NCI-H524 (cell line): ENCODE data around the gene BNIP3.
A peak's percentile ranks its signal among the peaks of the same experiment; 100 is the strongest.

ENCODE experiments used
- DNase-seq, 2 experiments: peaks; one replicate each; lab custom pipeline; 2025; lab: John Stamatoyannopoulos, UW

BNIP3 gene, protein sequence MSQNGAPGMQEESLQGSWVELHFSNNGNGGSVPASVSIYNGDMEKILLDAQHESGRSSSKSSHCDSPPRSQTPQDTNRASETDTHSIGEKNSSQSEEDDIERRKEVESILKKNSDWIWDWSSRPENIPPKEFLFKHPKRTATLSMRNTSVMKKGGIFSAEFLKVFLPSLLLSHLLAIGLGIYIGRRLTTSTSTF

GRCh38 chr10:131981429-131982184 is at the start of gene BNIP3:
Gene BNIP3, minus strand, starts transcription at chr10:131981923. Its CDS starts 117 bp downstream, at chr10:131981806.
- peak; percentile 64 to 80 for DNase-seq

- peak in 1 of 2 experiments; percentile 9 for DNase-seq
Measured at GRCh38 chr10:132030898-132031463, 49.3 kb upstream of the BNIP3 start.

DNA sequence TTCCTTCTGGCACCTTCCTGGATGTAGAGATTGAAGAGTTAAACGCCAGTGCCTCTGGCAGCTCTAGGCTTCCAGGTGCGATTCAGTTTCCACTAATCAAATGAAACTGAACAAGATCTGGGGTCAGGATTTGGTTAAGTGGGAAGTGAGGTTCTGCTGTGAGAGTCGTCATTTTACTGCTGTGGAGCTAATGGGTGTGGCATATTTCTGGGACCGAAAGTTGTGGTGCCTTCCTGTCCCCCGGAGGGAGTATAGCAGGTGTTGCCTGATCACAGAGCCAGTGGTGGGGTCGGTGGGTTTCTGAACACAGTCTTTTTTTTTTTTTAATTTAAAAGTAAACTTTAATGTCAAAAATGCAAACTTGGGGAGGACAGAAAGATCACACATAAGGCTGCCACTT is 47.0 kb upstream of the BNIP3 start:
- DNase-seq, result no peak

DNA sequence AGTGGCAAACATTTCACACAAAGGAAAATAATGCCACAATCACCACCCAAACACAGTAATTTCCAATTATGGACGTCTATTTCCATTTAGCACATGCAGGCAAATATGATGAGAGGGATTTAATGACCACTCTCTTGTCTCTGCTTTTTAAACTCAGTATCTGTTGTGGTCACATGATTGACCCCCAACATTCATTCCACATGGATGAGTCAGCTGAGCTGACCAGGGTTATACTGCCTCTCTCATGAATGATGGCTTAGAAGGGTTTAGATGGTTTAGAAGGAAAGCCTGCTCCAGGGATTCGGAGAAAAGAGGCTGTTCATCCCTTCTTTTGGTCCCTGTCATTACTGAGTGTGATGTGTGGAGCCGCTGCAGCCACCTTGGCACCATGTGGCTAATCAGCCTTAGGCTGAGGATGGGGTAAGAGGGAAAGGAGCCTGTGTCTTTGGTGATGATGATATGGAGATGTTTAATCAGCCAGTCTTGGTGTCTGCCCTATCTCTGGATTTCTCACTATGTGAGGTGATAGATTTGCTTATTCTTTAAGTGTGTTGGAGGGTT is 45.8 kb upstream of the BNIP3 start:
- DNase-seq, result no peak

DNA sequence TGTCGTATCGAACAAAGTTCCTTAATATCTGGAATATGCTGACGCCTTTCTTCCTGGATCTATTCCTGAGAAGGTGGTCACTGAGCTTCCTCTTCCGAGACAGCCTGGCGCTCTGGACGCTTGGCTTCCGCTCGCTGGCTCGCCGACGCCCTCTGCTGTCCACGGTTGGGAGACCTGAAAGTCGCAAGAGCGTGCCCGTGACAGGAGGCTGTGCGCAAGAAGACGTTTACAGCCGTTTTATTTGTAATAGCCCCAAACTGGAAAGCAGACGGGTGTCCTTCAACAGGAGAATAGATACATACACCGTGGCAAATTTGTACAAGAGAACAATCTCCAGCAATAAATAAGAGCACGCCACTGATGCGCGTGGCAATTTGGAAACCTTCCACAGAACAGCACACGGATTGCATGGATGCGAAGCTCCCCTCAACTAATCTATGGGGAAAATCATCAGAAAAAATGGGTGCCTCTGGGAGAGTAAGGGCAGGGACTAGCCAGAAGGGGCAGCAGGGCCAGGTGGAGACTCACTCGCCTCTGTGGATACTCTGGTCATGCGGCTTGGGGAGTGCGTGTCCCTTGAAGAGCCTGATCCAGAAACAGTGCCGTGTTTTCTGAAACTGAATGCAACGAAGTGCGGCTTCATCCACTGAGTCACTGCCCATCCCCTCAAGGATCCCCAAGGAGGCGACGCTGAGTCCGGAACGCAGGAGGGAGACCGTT is 41.5 kb upstream of the BNIP3 start:
- DNase-seq, result peak in 1 of 2 experiments; percentile 48

DNA sequence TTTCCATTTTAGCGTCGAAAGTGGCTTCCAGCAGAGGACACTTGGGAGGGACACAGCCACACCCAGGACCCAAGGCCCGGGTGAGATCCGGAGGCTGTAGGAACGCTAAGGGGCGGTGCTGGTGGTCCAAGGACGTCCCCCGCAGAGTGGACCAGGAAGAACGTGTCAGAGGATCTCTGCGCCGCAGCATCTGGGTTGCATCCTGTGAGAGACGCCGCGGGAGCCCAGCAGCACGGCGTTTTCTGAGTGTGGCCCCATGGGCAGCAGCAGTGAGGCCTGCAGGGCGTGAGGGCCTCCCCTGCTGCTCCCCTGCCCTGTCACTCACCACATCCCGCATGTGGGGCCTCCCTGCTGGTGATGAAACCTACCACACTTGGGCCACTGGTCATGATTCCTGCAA is 40.5 kb upstream of the BNIP3 start:
- DNase-seq, result no peak

- no peak for DNase-seq
Measured at GRCh38 chr10:132021504-132022143, 39.9 kb upstream of the BNIP3 start.

DNA sequence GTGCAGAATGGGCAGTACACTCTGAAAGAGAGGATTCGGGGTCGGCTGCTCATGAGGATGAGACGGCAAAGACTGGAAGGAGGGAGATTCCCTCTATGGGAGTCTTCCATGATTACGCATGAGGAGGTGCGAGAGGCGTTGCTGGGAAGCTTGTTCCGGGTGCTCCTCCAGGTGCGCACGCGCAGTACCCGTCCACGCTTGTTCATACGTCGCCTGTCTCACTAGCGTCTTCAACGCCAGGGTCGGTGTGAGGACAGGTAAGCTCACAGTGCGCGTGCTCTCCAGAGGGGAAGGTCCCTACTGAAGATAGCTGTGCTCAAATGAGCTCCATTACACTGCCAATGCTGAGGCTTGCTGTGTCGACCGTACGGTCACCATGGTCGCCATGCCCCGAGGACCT is 39.3 kb upstream of the BNIP3 start:
- DNase-seq, result no peak

DNA sequence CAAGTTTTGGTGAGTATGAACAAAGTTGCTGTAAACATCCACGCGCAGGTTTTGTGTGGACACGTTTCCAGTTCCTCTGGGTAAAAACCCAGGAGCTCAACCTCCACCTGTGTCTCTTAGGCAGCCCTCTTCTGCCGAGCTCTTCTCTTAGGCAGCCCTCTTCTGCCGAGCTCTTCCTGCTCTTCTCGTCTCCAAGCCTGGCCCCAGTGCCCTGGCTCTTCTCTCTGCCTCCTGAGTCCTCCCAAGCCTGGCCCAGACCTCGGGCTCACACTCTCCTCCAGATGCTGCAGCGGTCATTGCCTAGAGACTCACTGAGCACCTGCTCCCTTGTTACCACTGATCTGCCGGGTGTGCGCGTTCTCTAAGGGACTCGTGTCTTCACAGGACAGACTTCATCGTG is 38.7 kb upstream of the BNIP3 start:
- no peak for DNase-seq

DNA sequence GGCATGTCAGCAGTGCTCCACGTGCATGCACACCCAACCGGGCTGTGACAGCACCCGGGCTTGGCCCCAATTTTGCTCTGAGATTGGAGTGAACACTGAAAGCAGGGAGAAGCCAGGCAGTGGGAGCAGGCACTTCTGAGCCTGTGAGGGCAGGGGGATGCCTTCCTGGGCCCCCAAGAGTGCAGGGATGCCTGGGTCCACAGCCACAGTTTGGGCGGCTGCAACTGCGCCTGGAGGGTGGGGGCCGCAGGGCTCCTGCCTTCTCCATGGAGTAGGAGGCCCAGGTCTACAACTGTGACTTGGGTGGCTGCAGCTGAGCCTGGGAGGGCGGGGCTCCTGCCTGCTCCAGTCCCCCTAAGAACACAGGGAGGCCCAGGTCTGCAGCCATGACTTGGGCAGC is 37.6 kb upstream of the BNIP3 start:
- DNase-seq, result no peak

DNA sequence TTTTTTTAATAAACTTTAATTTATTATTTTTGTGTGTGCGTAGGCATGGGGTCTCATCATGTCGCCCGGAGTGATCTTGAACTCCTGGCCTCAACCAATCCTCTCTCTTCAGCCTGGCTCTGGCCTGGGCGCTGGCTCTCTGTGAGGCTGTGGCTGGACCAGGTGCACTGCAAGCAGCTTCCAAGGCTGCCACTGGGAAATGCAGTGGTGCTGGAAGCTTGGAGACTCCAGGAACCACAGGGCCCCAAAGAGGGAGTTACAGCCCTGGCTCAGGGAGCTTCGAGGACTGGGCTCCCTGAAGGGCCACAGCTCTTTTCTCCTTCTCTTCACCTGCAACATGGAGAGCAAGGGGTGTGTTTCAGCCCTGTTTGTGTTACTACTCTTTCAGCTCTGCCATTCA is 36.7 kb upstream of the BNIP3 start:
- no peak for DNase-seq

DNA sequence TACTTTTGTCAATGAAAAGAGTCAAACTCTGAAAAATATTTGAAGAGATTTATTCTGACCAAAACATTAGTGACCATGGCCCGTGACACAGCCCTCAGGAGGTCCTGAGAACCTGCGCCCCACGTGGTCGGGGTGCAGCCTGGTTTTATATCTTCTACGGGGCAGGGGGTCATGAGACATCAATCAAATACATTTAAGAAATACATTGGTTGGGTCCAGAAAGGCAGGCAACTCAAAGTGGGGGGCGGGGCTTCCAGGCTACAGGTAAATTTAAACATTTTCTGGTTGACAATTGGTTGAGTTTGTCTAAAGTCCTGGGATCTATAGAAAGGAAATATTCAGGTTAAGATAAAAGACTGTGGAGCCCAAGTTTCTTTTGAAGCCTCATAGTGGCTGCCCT is 34.8 kb upstream of the BNIP3 start:
- no peak for DNase-seq

DNA sequence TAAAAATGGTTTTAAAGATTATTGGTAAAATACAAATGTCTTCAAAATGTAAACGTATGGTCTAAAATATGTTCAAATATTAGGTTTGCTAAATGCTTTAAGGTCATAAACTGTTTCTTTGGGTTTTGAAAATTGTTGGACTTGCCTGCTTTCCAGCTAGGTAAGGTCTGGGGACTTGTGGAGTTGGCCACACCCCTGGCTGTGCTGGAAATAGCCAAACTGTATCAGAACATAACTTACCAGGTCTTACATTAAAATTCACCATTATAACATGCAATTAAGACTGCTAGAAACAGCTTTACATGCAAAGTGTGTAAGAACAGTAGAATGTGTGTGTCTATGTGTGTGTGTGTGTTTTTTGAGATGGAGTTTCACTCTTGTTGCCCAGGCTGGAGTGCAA is 29.7 kb upstream of the BNIP3 start:
- no peak for DNase-seq

DNA sequence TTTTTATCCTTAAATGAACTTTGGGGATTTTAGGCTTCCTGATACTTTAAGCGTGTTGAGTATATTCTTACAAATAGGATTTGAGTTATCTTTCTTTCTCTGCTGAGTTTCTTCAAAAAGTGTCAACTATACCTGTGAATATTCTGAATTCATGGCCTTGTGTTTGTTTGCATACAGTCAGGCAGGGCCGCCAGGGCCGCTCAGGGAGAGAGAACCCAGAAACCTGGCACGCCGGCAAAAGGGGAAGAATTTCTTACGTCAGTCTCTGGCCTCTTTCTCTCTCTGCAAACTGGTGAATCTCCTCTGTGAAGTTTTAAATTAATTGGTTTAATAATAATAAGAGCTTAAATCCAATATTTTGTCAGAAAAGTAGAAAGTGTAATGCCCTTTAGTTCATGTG is 29.3 kb upstream of the BNIP3 start:
- no peak for DNase-seq

DNA sequence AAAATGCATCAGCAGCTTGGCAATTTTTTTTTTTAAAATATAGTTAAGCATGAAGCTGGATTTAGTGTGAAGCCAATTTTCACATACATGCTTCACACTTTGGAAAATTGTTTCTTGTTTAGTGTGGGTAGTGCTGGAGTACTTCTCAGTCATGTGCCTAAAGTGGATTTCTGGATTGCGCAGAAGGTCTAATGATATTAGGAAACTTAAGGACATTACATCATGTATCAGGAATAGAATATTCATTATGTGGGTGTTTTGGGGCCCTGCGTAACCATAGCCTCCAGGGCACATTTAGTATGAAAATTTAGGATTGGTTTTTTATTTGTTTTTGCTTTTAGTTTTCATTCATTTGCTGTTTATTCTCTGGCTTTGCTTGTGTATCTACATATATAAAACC is 28.8 kb upstream of the BNIP3 start:
- no peak for DNase-seq

DNA sequence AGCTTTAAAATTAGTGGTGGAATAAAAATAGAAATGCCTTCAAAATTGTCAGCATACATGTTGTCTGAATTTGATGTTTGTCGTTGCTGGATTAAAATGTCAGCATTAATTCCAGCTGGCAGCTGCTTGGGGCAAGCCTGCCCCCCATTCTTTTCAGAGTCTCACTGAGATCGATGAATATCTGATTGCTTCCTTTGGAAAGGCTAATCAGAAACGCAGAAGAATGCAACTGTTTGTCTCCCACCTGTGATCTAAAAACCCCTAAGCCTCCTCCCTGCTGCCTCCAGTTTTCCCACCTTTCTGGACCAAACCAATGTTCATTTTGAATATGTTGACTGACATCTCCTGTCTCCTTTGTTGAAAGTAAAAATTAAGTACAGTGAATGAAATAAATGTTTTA is 27.9 kb upstream of the BNIP3 start:
- no peak for DNase-seq

GRCh38 chr10:132007681-132008080 is 26.0 kb upstream of the BNIP3 start:
- DNase-seq, result no peak

- no peak for DNase-seq
Measured at GRCh38 chr10:132006966-132007365, 25.2 kb upstream of the BNIP3 start.

DNA sequence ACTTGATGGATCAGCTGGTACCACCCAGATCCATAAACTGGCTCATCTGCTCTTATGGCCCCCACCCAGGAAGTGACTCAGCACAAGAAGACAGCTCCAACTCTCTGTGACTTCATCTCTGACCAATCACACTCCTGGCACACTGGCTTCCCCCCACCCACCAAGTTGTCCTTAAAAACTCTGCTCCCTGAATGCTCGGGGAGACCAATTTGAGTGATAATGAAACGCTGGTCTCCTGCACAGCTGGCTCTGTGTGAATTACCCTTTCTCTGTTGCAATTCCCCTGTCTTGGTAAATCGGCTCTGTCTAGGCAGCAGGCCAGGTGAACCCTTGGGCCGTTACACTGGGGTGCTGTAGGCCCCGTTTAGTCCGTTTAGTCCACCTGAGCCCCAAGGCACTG is 23.4 kb upstream of the BNIP3 start:
- no peak for DNase-seq

- DNase-seq, result no peak
Measured at GRCh38 chr10:132004052-132004451, 22.3 kb upstream of the BNIP3 start.

- no peak for DNase-seq
Measured at GRCh38 chr10:132003282-132003924, 21.7 kb upstream of the BNIP3 start.

DNA sequence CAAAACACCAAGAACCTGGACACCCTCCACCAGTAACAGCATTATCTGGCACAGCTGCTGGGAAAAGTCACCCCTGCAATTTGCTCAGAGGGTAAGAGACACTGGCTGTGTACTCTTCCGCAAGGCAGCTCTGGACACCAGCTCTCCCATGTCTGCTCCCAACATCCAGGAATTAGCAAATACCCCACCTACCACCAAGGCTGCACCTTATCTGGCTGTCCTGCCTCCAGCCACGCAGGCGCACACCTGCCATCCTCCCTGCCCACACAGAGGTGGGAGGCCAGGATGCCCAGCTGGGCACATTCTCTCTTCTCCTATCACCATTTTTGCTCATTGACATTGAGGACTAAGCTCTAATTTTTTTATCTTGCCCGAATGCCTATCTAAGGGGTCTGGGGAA is 20.3 kb upstream of the BNIP3 start:
- no peak for DNase-seq
